GM12878 (cell line): ENCODE measurements around the gene TUBA8.

Experiments
- CHD4 ChIP-seq: fragments of 200-600 bp; sonication (generic); IDR thresholded peaks from 2 replicates; pipeline ENCODE4 v1.6.1; 2016; ENCODE audit warnings: mild to moderate bottlenecking
- RFX5 ChIP-seq: IDR thresholded peaks from 2 replicates; pipeline ENCODE4 v1.6.1; 2011; ENCODE audit warnings: low read depth, low read length, improper control_type of control experiment
- TF ChIP-seq, protein P1 (sequence below): fragments of 450-650 bp; IDR thresholded peaks from 2 replicates; pipeline ENCODE4 v1.6.1; 2016; ENCODE audit warnings: mild to moderate bottlenecking

DNA sequence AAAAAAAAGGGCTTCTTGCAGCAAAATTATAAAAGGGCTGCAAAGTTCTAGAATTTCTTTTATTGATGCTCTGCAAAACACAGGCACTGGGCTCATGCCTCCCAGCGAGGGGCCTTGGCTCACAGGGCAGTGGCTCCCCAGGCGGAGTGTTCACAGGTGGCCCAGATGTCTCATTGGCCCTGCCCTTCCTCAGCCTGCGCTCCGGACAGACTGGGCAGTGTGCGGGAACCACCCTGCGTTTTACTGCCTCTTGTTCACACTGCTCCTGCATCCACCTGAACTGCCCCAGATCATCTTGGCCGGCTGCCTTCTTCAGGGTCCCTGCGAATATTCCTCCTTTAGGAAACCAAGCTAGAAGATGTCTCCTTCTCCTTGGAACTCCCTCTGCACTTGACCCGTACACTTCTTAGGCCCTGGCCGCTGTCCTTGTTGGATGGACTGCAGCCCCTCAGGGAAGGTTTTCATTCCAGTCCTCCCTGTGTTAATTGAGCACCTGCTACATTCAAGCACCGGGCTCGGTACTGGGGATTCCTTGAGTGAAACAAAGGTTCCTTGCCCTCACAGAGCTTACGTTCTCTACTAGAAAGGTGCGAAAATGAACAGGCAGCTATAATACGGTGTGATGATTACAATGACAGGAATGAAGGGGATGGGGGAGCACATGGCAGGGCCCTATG, 4.5 kb downstream of the TUBA8 start:
- TF ChIP-seq, protein P1, sequence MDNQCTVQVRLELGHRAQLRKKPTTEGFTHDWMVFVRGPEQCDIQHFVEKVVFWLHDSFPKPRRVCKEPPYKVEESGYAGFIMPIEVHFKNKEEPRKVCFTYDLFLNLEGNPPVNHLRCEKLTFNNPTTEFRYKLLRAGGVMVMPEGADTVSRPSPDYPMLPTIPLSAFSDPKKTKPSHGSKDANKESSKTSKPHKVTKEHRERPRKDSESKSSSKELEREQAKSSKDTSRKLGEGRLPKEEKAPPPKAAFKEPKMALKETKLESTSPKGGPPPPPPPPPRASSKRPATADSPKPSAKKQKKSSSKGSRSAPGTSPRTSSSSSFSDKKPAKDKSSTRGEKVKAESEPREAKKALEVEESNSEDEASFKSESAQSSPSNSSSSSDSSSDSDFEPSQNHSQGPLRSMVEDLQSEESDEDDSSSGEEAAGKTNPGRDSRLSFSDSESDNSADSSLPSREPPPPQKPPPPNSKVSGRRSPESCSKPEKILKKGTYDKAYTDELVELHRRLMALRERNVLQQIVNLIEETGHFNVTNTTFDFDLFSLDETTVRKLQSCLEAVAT, result no peak
- TF ChIP-seq CHD4 (no peak), RFX5 (no peak)
